GM23338 (cell line): ENCODE results near the gene THRB. TPM values are rescaled to one million over a fixed set of nuclear protein-coding genes. Genes with fewer than 3 reads are reported as not detected.

Source experiments
- ATAC-seq: fragments of 200-7000 bp; cut with Tn5 transposase; 3 replicates; pipeline ENCODE4 v1.9.1; 2020
- DNase-seq: peaks from one replicate; pipeline ENCODE4 v3.0.0-alpha.2; 2015; ENCODE audit warnings: low spot score
- H2AFZ ChIP-seq: fragments of 200-600 bp; sonication (generic); 2 replicates; pipeline ENCODE4 v1.8.0; 2016; ENCODE audit warnings: antibody characterized with exemption, mild to moderate bottlenecking, moderate library complexity
- H3F3A ChIP-seq: fragments of 200-600 bp; sonication (generic); replicated peaks from 2 replicates; pipeline ENCODE4 v1.8.0; 2017; ENCODE audit warnings: antibody characterized with exemption, mixed run types, low read depth
- H3K27ac ChIP-seq: fragments of 200-600 bp; sonication (generic); 2 replicates; pipeline ENCODE4 v1.6.1; 2016; ENCODE audit warnings: low read depth
- H3K27me3 ChIP-seq: fragments of 200-600 bp; sonication (generic); 2 replicates; pipeline ENCODE4 v1.8.0; 2016; ENCODE audit warnings: mild to moderate bottlenecking, mixed run types, moderate library complexity; ENCODE audit not compliant: insufficient read depth
- H3K36me3 ChIP-seq: fragments of 200-600 bp; sonication (generic); 2 replicates; pipeline ENCODE4 v1.8.0; 2016; ENCODE audit warnings: mild to moderate bottlenecking; ENCODE audit not compliant: insufficient read depth
- H3K4me1 ChIP-seq: fragments of 200-600 bp; sonication (generic); 2 replicates; pipeline ENCODE4 v1.8.0; 2016; ENCODE audit warnings: mild to moderate bottlenecking, moderate library complexity; ENCODE audit not compliant: insufficient read depth
- H3K4me2 ChIP-seq: fragments of 200-600 bp; sonication (generic); 2 replicates; pipeline ENCODE4 v1.7.1; 2017; ENCODE audit warnings: mixed run types
- H3K4me3 ChIP-seq: fragments of 200-600 bp; sonication (generic); 2 replicates; pipeline ENCODE4 v1.6.1; 2016; ENCODE audit warnings: mixed run types
- H3K79me2 ChIP-seq: fragments of 200-600 bp; sonication (generic); replicated peaks from 2 replicates; pipeline ENCODE4 v1.8.0; 2017; ENCODE audit warnings: mild to moderate bottlenecking; ENCODE audit not compliant: insufficient read depth
- H3K9me2 ChIP-seq: fragments of 200-600 bp; sonication (generic); 2 replicates; pipeline ENCODE4 v1.8.0; 2017; ENCODE audit not compliant: insufficient read depth
- H4K20me1 ChIP-seq: fragments of 200-600 bp; sonication (generic); replicated peaks from 2 replicates; pipeline ENCODE4 v1.8.0; 2017; ENCODE audit warnings: mild to moderate bottlenecking; ENCODE audit not compliant: insufficient read depth
- H3K27ac Mint-ChIP-seq: 2 replicates; pipeline ENCODE4 v1.8.0; 2020; ENCODE audit warnings: inconsistent platforms, mild to moderate bottlenecking, moderate library complexity, mixed read lengths
- H3K27me3 Mint-ChIP-seq: 3 replicates; pipeline ENCODE4 v1.8.0; 2022; ENCODE audit warnings: low read depth, mild to moderate bottlenecking, moderate library complexity, mixed read lengths, inconsistent platforms; ENCODE audit not compliant: insufficient read depth, poor library complexity
- H3K36me3 Mint-ChIP-seq: 3 replicates; pipeline ENCODE4 v1.8.0; 2021; ENCODE audit warnings: low read depth, mild to moderate bottlenecking, inconsistent platforms, moderate library complexity, mixed read lengths
- H3K4me1 Mint-ChIP-seq: 3 replicates; pipeline ENCODE4 v1.8.0; 2020; ENCODE audit warnings: mild to moderate bottlenecking, inconsistent platforms, mixed read lengths
- H3K4me3 Mint-ChIP-seq: 3 replicates; pipeline ENCODE4 v1.8.0; 2021; ENCODE audit warnings: moderate library complexity, mild to moderate bottlenecking, inconsistent platforms, mixed read lengths
- H3K9me3 Mint-ChIP-seq: 3 replicates; pipeline ENCODE4 v1.8.0; 2020; ENCODE audit warnings: moderate library complexity, mild to moderate bottlenecking, inconsistent platforms, mixed read lengths
- CREB1 ChIP-seq: fragments of 250-450 bp; sonication (Bioruptor Pico); IDR thresholded peaks from 2 replicates; pipeline ENCODE4 v1.5.0; 2020; ENCODE audit warnings: low read depth, mild to moderate bottlenecking, moderate library complexity
- EZH2 ChIP-seq: fragments of 200-600 bp; sonication (generic); IDR thresholded peaks from one replicate; pipeline ENCODE4 v1.8.0; 2017; ENCODE audit warnings: antibody characterized with exemption, mild to moderate bottlenecking, low read depth; ENCODE audit not compliant: unreplicated experiment
- EZH2phosphoT487 ChIP-seq: fragments of 200-600 bp; sonication (generic); IDR thresholded peaks from one replicate; pipeline ENCODE4 v1.8.1; 2018; ENCODE audit warnings: antibody characterized with exemption; ENCODE audit not compliant: unreplicated experiment
- JUNB ChIP-seq: IDR thresholded peaks from one replicate; pipeline ENCODE4 v1.6.1; 2016; ENCODE audit warnings: antibody characterized with exemption; ENCODE audit not compliant: unreplicated experiment
- NANOG ChIP-seq: IDR thresholded peaks from 2 replicates; pipeline ENCODE4 v1.6.1; 2016; ENCODE audit warnings: antibody characterized with exemption, borderline replicate concordance
- POLR2AphosphoS5 ChIP-seq: IDR thresholded peaks from 2 replicates; pipeline ENCODE4 v1.6.1; 2016; ENCODE audit warnings: antibody characterized with exemption, low read depth
- REST ChIP-seq: IDR thresholded peaks from one replicate; pipeline ENCODE4 v1.6.1; 2018; ENCODE audit warnings: antibody characterized with exemption; ENCODE audit not compliant: unreplicated experiment
- STAT1 ChIP-seq: IDR thresholded peaks from one replicate; pipeline ENCODE4 v1.6.1; 2016; ENCODE audit warnings: antibody characterized with exemption; ENCODE audit not compliant: unreplicated experiment
- ZNF114 ChIP-seq: fragments of 250-450 bp; sonication (Bioruptor Pico); IDR thresholded peaks from 2 replicates; pipeline ENCODE4 v1.5.0; 2020; ENCODE audit warnings: mild to moderate bottlenecking, moderate library complexity
- ZNF331 ChIP-seq: fragments of 250-450 bp; sonication (Bioruptor Pico); IDR thresholded peaks from 2 replicates; pipeline ENCODE4 v1.5.0; 2020; ENCODE audit warnings: low read depth, mild to moderate bottlenecking, moderate library complexity
- ZNF462 ChIP-seq: fragments of 250-450 bp; sonication (Bioruptor Pico); IDR thresholded peaks from 2 replicates; pipeline ENCODE4 v1.5.0; 2020; ENCODE audit warnings: mild to moderate bottlenecking, moderate library complexity
- polyA plus RNA-seq: library from polyadenylated mRNA; unstranded; fragments of >200 nt; fragmentation: Nextera tagmentation; extraction: Ambion mirVana; gene quantifications from 2 replicates; pipeline ENCODE4 v1.2.1, GENCODE V29; 2016
- total RNA-seq: library from RNA; depleted of rRNA; stranded (reverse); fragments of >200 nt; shearing (Covaris generic); gene quantifications from 2 replicates; pipeline ENCODE4 v1.2.3, GENCODE V29; 2014
- TF ChIP-seq, protein P1 (sequence below), 2 experiments: fragments of 200-600 bp in 1 of 2; sonication (generic) in 1 of 2; conservative IDR thresholded peaks; 2 replicates each; pipeline versions ENCODE4 v1.5.1 to v1.6.1; 2016 to 2017; ENCODE audit warnings: antibody characterized with exemption in 2 of 2, low read depth in 2 of 2, mild to moderate bottlenecking in 2 of 2, moderate library complexity in 1 of 2
- TF ChIP-seq, protein P2 (sequence below): IDR thresholded peaks from 2 replicates; pipeline ENCODE4 v1.6.1; 2016; ENCODE audit warnings: antibody characterized with exemption

Gene THRB
- total and polyA plus RNA-seq, 2 experiments from 2014 or later = 1.7 to 3.2 TPM

- Histone ChIP-seq H4K20me1 (no peaks in the 10 kb centered on the region), H3K79me2 (no peaks in the 10 kb centered on the region), H3K27ac (no peak overlapping the region), H2AFZ (no peak overlapping the region), H3K4me2 (no peak overlapping the region), H3K27me3 (no peaks in the 10 kb centered on the region), H3K4me3 (no peak overlapping the region), H3K4me1 (no peaks in the 10 kb centered on the region; the same call in 1 of the 2 replicates), H3K9me2 (0 out of 2 replicates have a peak, but pooled peaks cover 3% of the 10 kb centered on the region), H3F3A (no peaks in the 10 kb centered on the region), H3K36me3 (no peaks in the 10 kb centered on the region)
- DNase-seq = no peak
- no peaks in the 10 kb centered on the region for H3K36me3 Mint-ChIP-seq
- no peak for ATAC-seq
- H3K4me1 Mint-ChIP-seq = peaks cover 5% of the 10 kb centered on the region; the same call in 2 of the 3 replicates
- H3K9me3 Mint-ChIP-seq = no peaks in the 10 kb centered on the region
- H3K27ac Mint-ChIP-seq = peak overlapping the region; percentile 59; the same call in 1 of the 2 replicates
- no peaks in the 10 kb centered on the region for H3K27me3 Mint-ChIP-seq
- TF ChIP-seq JUNB (no peak), POLR2AphosphoS5 (no peak), CREB1 (CRISPR knock-in tag) (no peak), ZNF462 (CRISPR knock-in tag) (no peak), EZH2phosphoT487 (no peak), REST (no peak), ZNF114 (CRISPR knock-in tag) (no peak), STAT1 (no peak), ZNF331 (no peak), NANOG (no peak), EZH2 (no peak)
- TF ChIP-seq, protein P1, sequence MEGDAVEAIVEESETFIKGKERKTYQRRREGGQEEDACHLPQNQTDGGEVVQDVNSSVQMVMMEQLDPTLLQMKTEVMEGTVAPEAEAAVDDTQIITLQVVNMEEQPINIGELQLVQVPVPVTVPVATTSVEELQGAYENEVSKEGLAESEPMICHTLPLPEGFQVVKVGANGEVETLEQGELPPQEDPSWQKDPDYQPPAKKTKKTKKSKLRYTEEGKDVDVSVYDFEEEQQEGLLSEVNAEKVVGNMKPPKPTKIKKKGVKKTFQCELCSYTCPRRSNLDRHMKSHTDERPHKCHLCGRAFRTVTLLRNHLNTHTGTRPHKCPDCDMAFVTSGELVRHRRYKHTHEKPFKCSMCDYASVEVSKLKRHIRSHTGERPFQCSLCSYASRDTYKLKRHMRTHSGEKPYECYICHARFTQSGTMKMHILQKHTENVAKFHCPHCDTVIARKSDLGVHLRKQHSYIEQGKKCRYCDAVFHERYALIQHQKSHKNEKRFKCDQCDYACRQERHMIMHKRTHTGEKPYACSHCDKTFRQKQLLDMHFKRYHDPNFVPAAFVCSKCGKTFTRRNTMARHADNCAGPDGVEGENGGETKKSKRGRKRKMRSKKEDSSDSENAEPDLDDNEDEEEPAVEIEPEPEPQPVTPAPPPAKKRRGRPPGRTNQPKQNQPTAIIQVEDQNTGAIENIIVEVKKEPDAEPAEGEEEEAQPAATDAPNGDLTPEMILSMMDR (conservative IDR thresholded peaks at IDR 0.05; ENCODE audit: low read depth in 2 of 2) = no peak
- TF ChIP-seq, protein P2, sequence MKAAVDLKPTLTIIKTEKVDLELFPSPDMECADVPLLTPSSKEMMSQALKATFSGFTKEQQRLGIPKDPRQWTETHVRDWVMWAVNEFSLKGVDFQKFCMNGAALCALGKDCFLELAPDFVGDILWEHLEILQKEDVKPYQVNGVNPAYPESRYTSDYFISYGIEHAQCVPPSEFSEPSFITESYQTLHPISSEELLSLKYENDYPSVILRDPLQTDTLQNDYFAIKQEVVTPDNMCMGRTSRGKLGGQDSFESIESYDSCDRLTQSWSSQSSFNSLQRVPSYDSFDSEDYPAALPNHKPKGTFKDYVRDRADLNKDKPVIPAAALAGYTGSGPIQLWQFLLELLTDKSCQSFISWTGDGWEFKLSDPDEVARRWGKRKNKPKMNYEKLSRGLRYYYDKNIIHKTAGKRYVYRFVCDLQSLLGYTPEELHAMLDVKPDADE = no peak
- H3K4me3 Mint-ChIP-seq = no peak overlapping the region
These were observed 31.9 kb downstream of the THRB start for GRCh38 chr3:24462737-24463136.
